BLaER1 treated with 17β-estradiol and CSF1 and Interleukin-3, amounts not matched to agents 10 nM and 100 nM (cell line): Measurements from ENCODE around the gene PAK4.

Source experiments
- H3K27ac ChIP-seq, 11 experiments: shearing (Covaris generic); formaldehyde crosslinking; 2 replicates each; pipeline ENCODE4 v1.8.1; 2022
- H3K27me3 ChIP-seq, 11 experiments: shearing (Covaris generic); formaldehyde crosslinking; 2 replicates each; pipeline ENCODE4 v1.8.1; 2022
- H3K36me3 ChIP-seq, 11 experiments: shearing (Covaris generic); formaldehyde crosslinking; 2 replicates each; pipeline ENCODE4 v1.8.1; 2022
- H3K4me1 ChIP-seq, 10 experiments: shearing (Covaris generic); formaldehyde crosslinking; 2 replicates each; pipeline ENCODE4 v1.8.1; 2022
- H3K4me2 ChIP-seq, 11 experiments: shearing (Covaris generic); formaldehyde crosslinking; 2 replicates each; pipeline ENCODE4 v1.8.1; 2022
- H3K4me3 ChIP-seq, 10 experiments: shearing (Covaris generic); formaldehyde crosslinking; 2 replicates each; pipeline ENCODE4 v1.8.1; 2022
- H3K9ac ChIP-seq, 11 experiments: shearing (Covaris generic); formaldehyde crosslinking; 2 replicates each; pipeline ENCODE4 v1.8.1; 2022
- H3K9me3 ChIP-seq, 11 experiments: shearing (Covaris generic); formaldehyde crosslinking; replicated peaks in 1 of 11; 2 replicates each; pipeline ENCODE4 v1.8.1; 2022
- H4K20me1 ChIP-seq, 11 experiments: shearing (Covaris generic); formaldehyde crosslinking; 2 replicates each; pipeline ENCODE4 v1.8.1; 2022
- Cebpa-rat ChIP-seq, 11 experiments: shearing (Covaris generic); IDR thresholded peaks; 2 replicates each; pipeline ENCODE4 v1.8.1; 2022

The PAK4 gene

GRCh38 chr19:39097299-39097698 lies 28.3 kb upstream of the PAK4 start:
- Histone ChIP-seq H3K36me3 (no peaks in the 10 kb centered on the region), H3K27me3 (no peaks in the 10 kb centered on the region), H3K27ac (no peak overlapping the region), H3K4me3 (no peak overlapping the region), H3K4me1 (peaks cover 0 to 23% (median 0%) of the 10 kb centered on the region in 10 experiments; a peak in 8 of 20 replicates), H3K9ac (no peak overlapping the region), H3K9me3 (peaks cover 14 to 23% (median 18%) of the 10 kb centered on the region in 11 experiments; a peak in 21 of 22 replicates), H3K4me2 (no peak overlapping the region), H4K20me1 (no peaks in the 10 kb centered on the region)
- TF ChIP-seq Cebpa-rat (IDR thresholded peaks at IDR 0.05), result no peak

- Histone ChIP-seq H3K4me3 (no peak overlapping the region), H3K36me3 (no peaks in the 10 kb centered on the region), H4K20me1 (no peaks in the 10 kb centered on the region), H3K9me3 (peaks cover 14 to 23% (median 18%) of the 10 kb centered on the region in 11 experiments; a peak in 21 of 22 replicates), H3K27me3 (no peaks in the 10 kb centered on the region), H3K9ac (no peak overlapping the region), H3K4me1 (peaks cover 0 to 21% (median 0%) of the 10 kb centered on the region in 10 experiments; a peak in 8 of 20 replicates), H3K4me2 (no peak overlapping the region), H3K27ac (no peak overlapping the region)
- TF ChIP-seq Cebpa-rat (IDR thresholded peaks at IDR 0.05), result no peak
Observed at GRCh38 chr19:39097721-39098120, 27.9 kb upstream of the PAK4 start.

GRCh38 chr19:39098365-39099269 lies 27.0 kb upstream of the PAK4 start:
- Histone ChIP-seq H3K4me3 (no peak overlapping the region), H3K4me2 (no peak overlapping the region), H4K20me1 (no peaks in the 10 kb centered on the region)

DNA sequence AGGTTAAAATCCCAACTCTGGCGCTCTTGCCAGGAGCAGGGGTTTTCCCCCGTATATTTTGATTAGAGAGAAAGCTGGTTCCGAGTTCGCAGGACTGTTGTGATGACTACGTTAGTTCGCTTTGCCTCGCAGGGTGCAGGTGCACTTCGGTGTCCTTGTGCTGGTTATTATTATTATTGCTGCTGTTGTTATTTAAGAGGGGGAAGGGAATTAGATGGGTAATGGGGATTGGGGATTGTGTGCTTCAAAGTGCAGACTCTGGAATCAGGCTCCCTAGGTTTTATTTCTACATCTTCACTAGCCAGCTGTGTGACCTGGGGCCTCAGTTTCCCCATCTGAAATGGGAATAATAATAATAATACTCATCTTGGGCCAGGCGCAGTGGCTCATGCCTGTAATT lies 26.2 kb upstream of the PAK4 start:
- no peak overlapping the region for H3K4me2 ChIP-seq
- no peaks in the 10 kb centered on the region for H3K36me3 ChIP-seq
- no peaks in the 10 kb centered on the region for H3K27me3 ChIP-seq
- H3K4me1 ChIP-seq, result peaks cover 0 to 6% (median 0%) of the 10 kb centered on the region in 10 experiments; a peak in 6 of 20 replicates
- no peak overlapping the region for H3K4me3 ChIP-seq
- TF ChIP-seq Cebpa-rat (IDR thresholded peaks at IDR 0.05), result no peak
- peaks cover 14 to 17% (median 17%) of the 10 kb centered on the region in 11 experiments; a peak in 21 of 22 replicates for H3K9me3 ChIP-seq
- H3K9ac ChIP-seq, result no peak overlapping the region
- H4K20me1 ChIP-seq, result no peaks in the 10 kb centered on the region
- H3K27ac ChIP-seq, result no peak overlapping the region

More at GRCh38 chr19:39098365-39099269, 27.0 kb upstream of the PAK4 start:
- no peaks in the 10 kb centered on the region for H3K36me3 ChIP-seq
- H3K27ac ChIP-seq, result no peak overlapping the region
- H3K4me1 ChIP-seq, result peaks cover 0 to 12% (median 0%) of the 10 kb centered on the region in 10 experiments; a peak in 8 of 20 replicates
- H3K9ac ChIP-seq, result no peak overlapping the region
- no peaks in the 10 kb centered on the region for H3K27me3 ChIP-seq
- no peak for TF ChIP-seq Cebpa-rat (IDR thresholded peaks at IDR 0.05)
- peaks cover 14 to 23% (median 18%) of the 10 kb centered on the region in 11 experiments; a peak in 21 of 22 replicates for H3K9me3 ChIP-seq

- Histone ChIP-seq H3K4me2 (no peak overlapping the region), H3K36me3 (no peaks in the 10 kb centered on the region), H3K4me1 (peaks cover 0 to 6% (median 0%) of the 10 kb centered on the region in 10 experiments; a peak in 2 of 20 replicates), H3K9ac (no peak overlapping the region), H4K20me1 (no peaks in the 10 kb centered on the region), H3K9me3 (peaks cover 2 to 5% (median 4%) of the 10 kb centered on the region in 11 experiments; a peak in 16 of 22 replicates), H3K27me3 (no peaks in the 10 kb centered on the region), H3K27ac (no peak overlapping the region), H3K4me3 (no peak overlapping the region)
- no peak for TF ChIP-seq Cebpa-rat (IDR thresholded peaks at IDR 0.05)
Observed at GRCh38 chr19:39100500-39101166, 25.0 kb upstream of the PAK4 start.

DNA sequence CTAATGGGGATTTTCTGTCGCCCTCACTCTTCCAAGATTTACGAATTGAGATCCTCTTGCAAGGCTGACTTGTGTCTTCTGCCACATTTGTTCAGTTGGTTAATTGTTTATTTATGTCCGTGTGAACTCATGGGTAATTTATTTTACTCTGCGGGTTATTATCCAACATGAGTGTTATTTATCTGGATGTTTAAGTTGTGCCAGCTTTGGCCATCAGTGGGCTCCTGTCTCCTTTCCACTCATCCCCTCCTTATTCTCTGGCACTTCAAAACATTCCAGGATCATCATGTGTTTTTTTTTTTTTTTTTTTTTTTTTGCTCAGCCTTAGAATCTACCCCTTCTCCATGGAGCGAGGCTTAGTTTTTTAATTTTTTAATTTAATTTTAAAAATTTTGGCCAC lies 22.4 kb upstream of the PAK4 start:
- Histone ChIP-seq H3K9me3 (no peaks in the 10 kb centered on the region), H3K36me3 (no peaks in the 10 kb centered on the region), H3K4me3 (no peak overlapping the region), H3K4me2 (no peak overlapping the region), H4K20me1 (no peaks in the 10 kb centered on the region; a peak in 1 of 22 replicates), H3K27ac (no peak overlapping the region), H3K9ac (no peak overlapping the region), H3K4me1 (peaks cover 0 to 6% (median 0%) of the 10 kb centered on the region in 10 experiments; a peak in 2 of 20 replicates), H3K27me3 (no peaks in the 10 kb centered on the region)
- no peak for TF ChIP-seq Cebpa-rat (IDR thresholded peaks at IDR 0.05)

GRCh38 chr19:39104186-39104596 lies 21.4 kb upstream of the PAK4 start:
- Histone ChIP-seq H3K9me3 (no peaks in the 10 kb centered on the region), H3K4me1 (no peaks in the 10 kb centered on the region), H3K27ac (no peak overlapping the region), H4K20me1 (no peaks in the 10 kb centered on the region; a peak in 1 of 22 replicates), H3K36me3 (no peaks in the 10 kb centered on the region), H3K4me2 (no peak overlapping the region), H3K4me3 (no peak overlapping the region), H3K27me3 (no peaks in the 10 kb centered on the region), H3K9ac (no peak overlapping the region)
- no peak for TF ChIP-seq Cebpa-rat (IDR thresholded peaks at IDR 0.05)

DNA sequence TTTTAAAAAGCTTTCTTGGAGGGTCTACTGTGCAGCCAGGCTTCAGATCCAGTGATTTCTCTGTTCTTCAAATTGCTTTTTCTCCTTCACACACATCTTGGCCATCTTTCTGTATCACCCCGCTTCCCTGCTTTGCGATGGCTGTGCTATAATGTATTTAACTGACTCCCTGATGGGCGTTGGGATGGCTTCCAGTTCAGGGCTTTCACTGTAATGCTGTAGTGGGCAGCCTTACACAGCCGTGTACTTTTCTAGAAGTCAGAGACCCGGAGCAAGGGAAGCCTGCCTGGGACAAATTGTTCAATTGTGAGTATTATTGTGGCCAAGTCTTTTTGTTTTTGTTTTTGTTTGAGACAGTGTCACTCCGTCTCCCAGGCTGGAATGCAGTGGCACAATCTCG lies 19.4 kb upstream of the PAK4 start:
- no peak overlapping the region for H3K27ac ChIP-seq
- H3K27me3 ChIP-seq, result no peaks in the 10 kb centered on the region
- peaks cover 4 to 11% (median 8%) of the 10 kb centered on the region in 10 experiments; a peak in 15 of 20 replicates for H3K4me1 ChIP-seq
- no peak overlapping the region for H3K9ac ChIP-seq
- H3K36me3 ChIP-seq, result no peaks in the 10 kb centered on the region
- H3K4me3 ChIP-seq, result no peak overlapping the region
- no peak overlapping the region for H3K4me2 ChIP-seq
- no peak for TF ChIP-seq Cebpa-rat (IDR thresholded peaks at IDR 0.05)
- peaks cover 0 to 8% (median 0%) of the 10 kb centered on the region in 11 experiments; a peak in 1 of 22 replicates for H4K20me1 ChIP-seq
- H3K9me3 ChIP-seq, result no peaks in the 10 kb centered on the region

- H3K9ac ChIP-seq, result no peak overlapping the region
- H4K20me1 ChIP-seq, result peaks cover 0 to 8% (median 0%) of the 10 kb centered on the region in 11 experiments; a peak in 1 of 22 replicates
- H3K4me1 ChIP-seq, result peaks cover 4 to 12% (median 8%) of the 10 kb centered on the region in 10 experiments; a peak in 15 of 20 replicates
- H3K27me3 ChIP-seq, result no peaks in the 10 kb centered on the region
- H3K4me3 ChIP-seq, result no peak overlapping the region
- no peaks in the 10 kb centered on the region for H3K36me3 ChIP-seq
- no peak overlapping the region for H3K27ac ChIP-seq
- TF ChIP-seq Cebpa-rat (IDR thresholded peaks at IDR 0.05), result no peak
- H3K9me3 ChIP-seq, result no peaks in the 10 kb centered on the region
- H3K4me2 ChIP-seq, result no peak overlapping the region
Observed at GRCh38 chr19:39109641-39110040, 15.9 kb upstream of the PAK4 start.
